ES-I3 (cell line): ENCODE results near the gene LMAN1.

ENCODE experiments used
- H3K36me3 ChIP-seq: 2 replicates; pipeline ENCODE4 v1.6.1; 2013; ENCODE audit warnings: mild to moderate bottlenecking, low read length, control low read depth, moderate library complexity; ENCODE audit not compliant: insufficient read depth
- H3K4me1 ChIP-seq: 2 replicates; pipeline ENCODE4 v1.6.1; 2013; ENCODE audit warnings: mild to moderate bottlenecking, control low read depth, low read length; ENCODE audit not compliant: insufficient read depth
- H3K9ac ChIP-seq: 2 replicates; pipeline ENCODE4 v1.6.1; 2013; ENCODE audit warnings: low read depth, mild to moderate bottlenecking, low read length, moderate library complexity
- H3K9me3 ChIP-seq: 2 replicates; pipeline ENCODE4 v1.6.1; 2013; ENCODE audit warnings: mild to moderate bottlenecking, low read length, moderate library complexity; ENCODE audit not compliant: control insufficient read depth, insufficient read depth

LMAN1 gene

GRCh38 chr18:59358712-59359575 lies at the start of gene LMAN1:
LMAN1 (minus strand) TSS chr18:59359265; CDS start chr18:59359244, 21 bp downstream.
- H3K9me3 ChIP-seq, result no peaks in the 10 kb centered on the region
- H3K4me1 ChIP-seq, result peaks cover 5% of the 10 kb centered on the region; the same call in 1 of the 2 replicates
- H3K36me3 ChIP-seq, result peaks cover 3% of the 10 kb centered on the region
- H3K9ac ChIP-seq, result peak within 1 kb of the TSS; percentile 99

- H3K36me3 ChIP-seq, result no peaks in the 10 kb centered on the region
- H3K4me1 ChIP-seq, result no peaks in the 10 kb centered on the region
- no peak overlapping the region for H3K9ac ChIP-seq
- H3K9me3 ChIP-seq, result no peaks in the 10 kb centered on the region
These were observed 43.5 kb upstream of the LMAN1 start for GRCh38 chr18:59402432-59403090.

- Histone ChIP-seq H3K9ac (no peak overlapping the region), H3K4me1 (no peaks in the 10 kb centered on the region), H3K36me3 (no peaks in the 10 kb centered on the region)
These were observed 41.3 kb upstream of the LMAN1 start for GRCh38 chr18:59400407-59400806.

GRCh38 chr18:59395226-59396175 lies 36.4 kb upstream of the LMAN1 start:
- Histone ChIP-seq H3K9me3 (no peaks in the 10 kb centered on the region), H3K4me1 (no peaks in the 10 kb centered on the region), H3K36me3 (no peaks in the 10 kb centered on the region), H3K9ac (no peak overlapping the region)

More at GRCh38 chr18:59400407-59400806, 41.3 kb upstream of the LMAN1 start:
- H3K9me3 ChIP-seq, result no peaks in the 10 kb centered on the region

- Histone ChIP-seq H3K9ac (no peak overlapping the region), H3K9me3 (no peaks in the 10 kb centered on the region), H3K36me3 (no peaks in the 10 kb centered on the region), H3K4me1 (no peaks in the 10 kb centered on the region)
These were observed 34.3 kb upstream of the LMAN1 start for GRCh38 chr18:59393381-59393780.

- Histone ChIP-seq H3K4me1 (no peaks in the 10 kb centered on the region), H3K9me3 (no peaks in the 10 kb centered on the region), H3K36me3 (no peaks in the 10 kb centered on the region), H3K9ac (no peak overlapping the region)
These were observed 29.8 kb upstream of the LMAN1 start for GRCh38 chr18:59388817-59389216.

GRCh38 chr18:59387687-59388565 lies 28.9 kb upstream of the LMAN1 start:
- H3K36me3 ChIP-seq, result no peaks in the 10 kb centered on the region
- no peak overlapping the region for H3K9ac ChIP-seq
- no peaks in the 10 kb centered on the region for H3K9me3 ChIP-seq
- no peaks in the 10 kb centered on the region for H3K4me1 ChIP-seq

GRCh38 chr18:59386909-59387686 lies 28.0 kb upstream of the LMAN1 start:
- Histone ChIP-seq H3K9ac (no peak overlapping the region), H3K36me3 (no peaks in the 10 kb centered on the region), H3K9me3 (no peaks in the 10 kb centered on the region), H3K4me1 (no peaks in the 10 kb centered on the region)

GRCh38 chr18:59385191-59385590 lies 26.1 kb upstream of the LMAN1 start:
- Histone ChIP-seq H3K4me1 (no peaks in the 10 kb centered on the region), H3K36me3 (no peaks in the 10 kb centered on the region), H3K9ac (no peak overlapping the region), H3K9me3 (no peaks in the 10 kb centered on the region)

- Histone ChIP-seq H3K9ac (no peak overlapping the region), H3K4me1 (no peaks in the 10 kb centered on the region), H3K36me3 (no peaks in the 10 kb centered on the region), H3K9me3 (no peaks in the 10 kb centered on the region)
These were observed 24.8 kb upstream of the LMAN1 start for GRCh38 chr18:59383851-59384250.

- H3K9me3 ChIP-seq, result no peaks in the 10 kb centered on the region
- H3K36me3 ChIP-seq, result no peaks in the 10 kb centered on the region
- no peak overlapping the region for H3K9ac ChIP-seq
- no peaks in the 10 kb centered on the region for H3K4me1 ChIP-seq
These were observed 23.3 kb upstream of the LMAN1 start for GRCh38 chr18:59382383-59382782.

GRCh38 chr18:59381949-59382348 lies 22.9 kb upstream of the LMAN1 start:
- H3K9me3 ChIP-seq, result no peaks in the 10 kb centered on the region

GRCh38 chr18:59380706-59381105 lies 21.6 kb upstream of the LMAN1 start:
- Histone ChIP-seq H3K9ac (no peak overlapping the region), H3K36me3 (no peaks in the 10 kb centered on the region), H3K4me1 (no peaks in the 10 kb centered on the region), H3K9me3 (no peaks in the 10 kb centered on the region)

More at GRCh38 chr18:59381949-59382348, 22.9 kb upstream of the LMAN1 start:
- H3K4me1 ChIP-seq, result no peaks in the 10 kb centered on the region
- no peak overlapping the region for H3K9ac ChIP-seq
- no peaks in the 10 kb centered on the region for H3K36me3 ChIP-seq
